GM23338 (cell line): Measurements from ENCODE around the gene TTC33. TPM values are rescaled to one million over a fixed set of nuclear protein-coding genes. Genes with fewer than 3 reads are reported as not detected.

Experiments
- ATAC-seq: fragments of 200-7000 bp; cut with Tn5 transposase; 3 replicates; pipeline ENCODE4 v1.9.1; 2020
- DNase-seq: peaks from one replicate; pipeline ENCODE4 v3.0.0-alpha.2; 2015; ENCODE audit warnings: low spot score
- H2AFZ ChIP-seq: fragments of 200-600 bp; sonication (generic); 2 replicates; pipeline ENCODE4 v1.8.0; 2016; ENCODE audit warnings: antibody characterized with exemption, mild to moderate bottlenecking, moderate library complexity
- H3F3A ChIP-seq: fragments of 200-600 bp; sonication (generic); replicated peaks from 2 replicates; pipeline ENCODE4 v1.8.0; 2017; ENCODE audit warnings: antibody characterized with exemption, mixed run types, low read depth
- H3K27ac ChIP-seq: fragments of 200-600 bp; sonication (generic); 2 replicates; pipeline ENCODE4 v1.6.1; 2016; ENCODE audit warnings: low read depth
- H3K27me3 ChIP-seq: fragments of 200-600 bp; sonication (generic); 2 replicates; pipeline ENCODE4 v1.8.0; 2016; ENCODE audit warnings: mild to moderate bottlenecking, mixed run types, moderate library complexity; ENCODE audit not compliant: insufficient read depth
- H3K36me3 ChIP-seq: fragments of 200-600 bp; sonication (generic); 2 replicates; pipeline ENCODE4 v1.8.0; 2016; ENCODE audit warnings: mild to moderate bottlenecking; ENCODE audit not compliant: insufficient read depth
- H3K4me1 ChIP-seq: fragments of 200-600 bp; sonication (generic); 2 replicates; pipeline ENCODE4 v1.8.0; 2016; ENCODE audit warnings: mild to moderate bottlenecking, moderate library complexity; ENCODE audit not compliant: insufficient read depth
- H3K4me2 ChIP-seq: fragments of 200-600 bp; sonication (generic); 2 replicates; pipeline ENCODE4 v1.7.1; 2017; ENCODE audit warnings: mixed run types
- H3K4me3 ChIP-seq: fragments of 200-600 bp; sonication (generic); 2 replicates; pipeline ENCODE4 v1.6.1; 2016; ENCODE audit warnings: mixed run types
- H3K79me2 ChIP-seq: fragments of 200-600 bp; sonication (generic); replicated peaks from 2 replicates; pipeline ENCODE4 v1.8.0; 2017; ENCODE audit warnings: mild to moderate bottlenecking; ENCODE audit not compliant: insufficient read depth
- H3K9me2 ChIP-seq: fragments of 200-600 bp; sonication (generic); 2 replicates; pipeline ENCODE4 v1.8.0; 2017; ENCODE audit not compliant: insufficient read depth
- H4K20me1 ChIP-seq: fragments of 200-600 bp; sonication (generic); replicated peaks from 2 replicates; pipeline ENCODE4 v1.8.0; 2017; ENCODE audit warnings: mild to moderate bottlenecking; ENCODE audit not compliant: insufficient read depth
- H3K27ac Mint-ChIP-seq: 2 replicates; pipeline ENCODE4 v1.8.0; 2020; ENCODE audit warnings: inconsistent platforms, mild to moderate bottlenecking, moderate library complexity, mixed read lengths
- H3K27me3 Mint-ChIP-seq: 3 replicates; pipeline ENCODE4 v1.8.0; 2022; ENCODE audit warnings: low read depth, mild to moderate bottlenecking, moderate library complexity, mixed read lengths, inconsistent platforms; ENCODE audit not compliant: insufficient read depth, poor library complexity
- H3K36me3 Mint-ChIP-seq: 3 replicates; pipeline ENCODE4 v1.8.0; 2021; ENCODE audit warnings: low read depth, mild to moderate bottlenecking, inconsistent platforms, moderate library complexity, mixed read lengths
- H3K4me1 Mint-ChIP-seq: 3 replicates; pipeline ENCODE4 v1.8.0; 2020; ENCODE audit warnings: mild to moderate bottlenecking, inconsistent platforms, mixed read lengths
- H3K4me3 Mint-ChIP-seq: 3 replicates; pipeline ENCODE4 v1.8.0; 2021; ENCODE audit warnings: moderate library complexity, mild to moderate bottlenecking, inconsistent platforms, mixed read lengths
- H3K9me3 Mint-ChIP-seq: 3 replicates; pipeline ENCODE4 v1.8.0; 2020; ENCODE audit warnings: moderate library complexity, mild to moderate bottlenecking, inconsistent platforms, mixed read lengths
- CREB1 ChIP-seq: fragments of 250-450 bp; sonication (Bioruptor Pico); IDR thresholded peaks from 2 replicates; pipeline ENCODE4 v1.5.0; 2020; ENCODE audit warnings: low read depth, mild to moderate bottlenecking, moderate library complexity
- ETS1 ChIP-seq: IDR thresholded peaks from 2 replicates; pipeline ENCODE4 v1.6.1; 2016; ENCODE audit warnings: antibody characterized with exemption
- EZH2 ChIP-seq: fragments of 200-600 bp; sonication (generic); IDR thresholded peaks from one replicate; pipeline ENCODE4 v1.8.0; 2017; ENCODE audit warnings: antibody characterized with exemption, mild to moderate bottlenecking, low read depth; ENCODE audit not compliant: unreplicated experiment
- EZH2phosphoT487 ChIP-seq: fragments of 200-600 bp; sonication (generic); IDR thresholded peaks from one replicate; pipeline ENCODE4 v1.8.1; 2018; ENCODE audit warnings: antibody characterized with exemption; ENCODE audit not compliant: unreplicated experiment
- JUNB ChIP-seq: IDR thresholded peaks from one replicate; pipeline ENCODE4 v1.6.1; 2016; ENCODE audit warnings: antibody characterized with exemption; ENCODE audit not compliant: unreplicated experiment
- NANOG ChIP-seq: IDR thresholded peaks from 2 replicates; pipeline ENCODE4 v1.6.1; 2016; ENCODE audit warnings: antibody characterized with exemption, borderline replicate concordance
- POLR2AphosphoS5 ChIP-seq: IDR thresholded peaks from 2 replicates; pipeline ENCODE4 v1.6.1; 2016; ENCODE audit warnings: antibody characterized with exemption, low read depth
- REST ChIP-seq: IDR thresholded peaks from one replicate; pipeline ENCODE4 v1.6.1; 2018; ENCODE audit warnings: antibody characterized with exemption; ENCODE audit not compliant: unreplicated experiment
- STAT1 ChIP-seq: IDR thresholded peaks from one replicate; pipeline ENCODE4 v1.6.1; 2016; ENCODE audit warnings: antibody characterized with exemption; ENCODE audit not compliant: unreplicated experiment
- ZNF114 ChIP-seq: fragments of 250-450 bp; sonication (Bioruptor Pico); IDR thresholded peaks from 2 replicates; pipeline ENCODE4 v1.5.0; 2020; ENCODE audit warnings: mild to moderate bottlenecking, moderate library complexity
- ZNF331 ChIP-seq: fragments of 250-450 bp; sonication (Bioruptor Pico); IDR thresholded peaks from 2 replicates; pipeline ENCODE4 v1.5.0; 2020; ENCODE audit warnings: low read depth, mild to moderate bottlenecking, moderate library complexity
- polyA plus RNA-seq: library from polyadenylated mRNA; unstranded; fragments of >200 nt; fragmentation: Nextera tagmentation; extraction: Ambion mirVana; gene quantifications from 2 replicates; pipeline ENCODE4 v1.2.1, GENCODE V29; 2016
- total RNA-seq: library from RNA; depleted of rRNA; stranded (reverse); fragments of >200 nt; shearing (Covaris generic); gene quantifications from 2 replicates; pipeline ENCODE4 v1.2.3, GENCODE V29; 2014
- TF ChIP-seq, protein P1 (sequence below): fragments of 250-450 bp; sonication (Bioruptor Pico); IDR thresholded peaks from 2 replicates; pipeline ENCODE4 v1.5.0; 2020; ENCODE audit warnings: mild to moderate bottlenecking, moderate library complexity
- TF ChIP-seq, protein P2 (sequence below), 2 experiments: fragments of 200-600 bp in 1 of 2; sonication (generic) in 1 of 2; conservative IDR thresholded peaks; 2 replicates each; pipeline versions ENCODE4 v1.5.1 to v1.6.1; 2016 to 2017; ENCODE audit warnings: antibody characterized with exemption in 2 of 2, low read depth in 2 of 2, mild to moderate bottlenecking in 2 of 2, moderate library complexity in 1 of 2

The TTC33 gene
- total and polyA plus RNA-seq, 2 experiments from 2014 or later: 4.1 to 11.5 TPM

DNA sequence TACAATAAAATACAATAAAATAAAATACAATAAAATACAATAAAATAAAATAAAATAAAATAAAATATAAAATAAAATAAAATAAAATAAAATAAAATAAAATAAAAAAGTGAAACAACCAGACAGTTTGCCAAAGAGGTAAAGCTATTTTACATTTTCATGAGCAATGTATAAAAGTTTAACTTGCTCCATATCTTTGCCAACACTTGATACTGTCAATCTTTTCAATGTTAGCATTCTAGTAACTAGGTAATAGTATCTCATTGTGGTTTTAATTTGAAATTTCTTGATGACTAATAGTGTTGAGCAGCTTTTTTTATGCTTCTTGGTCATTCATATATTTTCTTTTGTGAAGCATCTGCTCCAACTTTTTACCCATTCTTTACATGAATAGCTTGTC, 17.3 kb downstream of the TTC33 start:
- no peak overlapping the region for H3K4me2 ChIP-seq
- no peaks in the 10 kb centered on the region for H3K79me2 ChIP-seq
- no peaks in the 10 kb centered on the region for H3K27me3 ChIP-seq
- H3K27ac Mint-ChIP-seq: no peak overlapping the region
- H3K36me3 ChIP-seq: no peaks in the 10 kb centered on the region
- no peaks in the 10 kb centered on the region for H3F3A ChIP-seq
- H3K9me3 Mint-ChIP-seq: peaks cover 4% of the 10 kb centered on the region; the same call in 1 of the 3 replicates
- no peaks in the 10 kb centered on the region for H3K4me1 ChIP-seq
- H3K27ac ChIP-seq: no peak overlapping the region
- peaks cover 12% of the 10 kb centered on the region; the same call in 2 of the 3 replicates for H3K36me3 Mint-ChIP-seq
- no peak overlapping the region for H3K4me3 Mint-ChIP-seq
- H4K20me1 ChIP-seq: no peaks in the 10 kb centered on the region; the same call in 1 of the 2 replicates
- H3K4me3 ChIP-seq: no peak overlapping the region
- H3K4me1 Mint-ChIP-seq: no peaks in the 10 kb centered on the region; the same call in 2 of the 3 replicates
- TF ChIP-seq ZNF331 (CRISPR knock-in tag) (no peak), JUNB (no peak), NANOG (no peak), ETS1 (no peak), REST (no peak), CREB1 (CRISPR knock-in tag) (no peak), STAT1 (no peak), POLR2AphosphoS5 (no peak), EZH2 (no peak), EZH2phosphoT487 (no peak), ZNF114 (CRISPR knock-in tag) (no peak)
- TF ChIP-seq, protein P1, sequence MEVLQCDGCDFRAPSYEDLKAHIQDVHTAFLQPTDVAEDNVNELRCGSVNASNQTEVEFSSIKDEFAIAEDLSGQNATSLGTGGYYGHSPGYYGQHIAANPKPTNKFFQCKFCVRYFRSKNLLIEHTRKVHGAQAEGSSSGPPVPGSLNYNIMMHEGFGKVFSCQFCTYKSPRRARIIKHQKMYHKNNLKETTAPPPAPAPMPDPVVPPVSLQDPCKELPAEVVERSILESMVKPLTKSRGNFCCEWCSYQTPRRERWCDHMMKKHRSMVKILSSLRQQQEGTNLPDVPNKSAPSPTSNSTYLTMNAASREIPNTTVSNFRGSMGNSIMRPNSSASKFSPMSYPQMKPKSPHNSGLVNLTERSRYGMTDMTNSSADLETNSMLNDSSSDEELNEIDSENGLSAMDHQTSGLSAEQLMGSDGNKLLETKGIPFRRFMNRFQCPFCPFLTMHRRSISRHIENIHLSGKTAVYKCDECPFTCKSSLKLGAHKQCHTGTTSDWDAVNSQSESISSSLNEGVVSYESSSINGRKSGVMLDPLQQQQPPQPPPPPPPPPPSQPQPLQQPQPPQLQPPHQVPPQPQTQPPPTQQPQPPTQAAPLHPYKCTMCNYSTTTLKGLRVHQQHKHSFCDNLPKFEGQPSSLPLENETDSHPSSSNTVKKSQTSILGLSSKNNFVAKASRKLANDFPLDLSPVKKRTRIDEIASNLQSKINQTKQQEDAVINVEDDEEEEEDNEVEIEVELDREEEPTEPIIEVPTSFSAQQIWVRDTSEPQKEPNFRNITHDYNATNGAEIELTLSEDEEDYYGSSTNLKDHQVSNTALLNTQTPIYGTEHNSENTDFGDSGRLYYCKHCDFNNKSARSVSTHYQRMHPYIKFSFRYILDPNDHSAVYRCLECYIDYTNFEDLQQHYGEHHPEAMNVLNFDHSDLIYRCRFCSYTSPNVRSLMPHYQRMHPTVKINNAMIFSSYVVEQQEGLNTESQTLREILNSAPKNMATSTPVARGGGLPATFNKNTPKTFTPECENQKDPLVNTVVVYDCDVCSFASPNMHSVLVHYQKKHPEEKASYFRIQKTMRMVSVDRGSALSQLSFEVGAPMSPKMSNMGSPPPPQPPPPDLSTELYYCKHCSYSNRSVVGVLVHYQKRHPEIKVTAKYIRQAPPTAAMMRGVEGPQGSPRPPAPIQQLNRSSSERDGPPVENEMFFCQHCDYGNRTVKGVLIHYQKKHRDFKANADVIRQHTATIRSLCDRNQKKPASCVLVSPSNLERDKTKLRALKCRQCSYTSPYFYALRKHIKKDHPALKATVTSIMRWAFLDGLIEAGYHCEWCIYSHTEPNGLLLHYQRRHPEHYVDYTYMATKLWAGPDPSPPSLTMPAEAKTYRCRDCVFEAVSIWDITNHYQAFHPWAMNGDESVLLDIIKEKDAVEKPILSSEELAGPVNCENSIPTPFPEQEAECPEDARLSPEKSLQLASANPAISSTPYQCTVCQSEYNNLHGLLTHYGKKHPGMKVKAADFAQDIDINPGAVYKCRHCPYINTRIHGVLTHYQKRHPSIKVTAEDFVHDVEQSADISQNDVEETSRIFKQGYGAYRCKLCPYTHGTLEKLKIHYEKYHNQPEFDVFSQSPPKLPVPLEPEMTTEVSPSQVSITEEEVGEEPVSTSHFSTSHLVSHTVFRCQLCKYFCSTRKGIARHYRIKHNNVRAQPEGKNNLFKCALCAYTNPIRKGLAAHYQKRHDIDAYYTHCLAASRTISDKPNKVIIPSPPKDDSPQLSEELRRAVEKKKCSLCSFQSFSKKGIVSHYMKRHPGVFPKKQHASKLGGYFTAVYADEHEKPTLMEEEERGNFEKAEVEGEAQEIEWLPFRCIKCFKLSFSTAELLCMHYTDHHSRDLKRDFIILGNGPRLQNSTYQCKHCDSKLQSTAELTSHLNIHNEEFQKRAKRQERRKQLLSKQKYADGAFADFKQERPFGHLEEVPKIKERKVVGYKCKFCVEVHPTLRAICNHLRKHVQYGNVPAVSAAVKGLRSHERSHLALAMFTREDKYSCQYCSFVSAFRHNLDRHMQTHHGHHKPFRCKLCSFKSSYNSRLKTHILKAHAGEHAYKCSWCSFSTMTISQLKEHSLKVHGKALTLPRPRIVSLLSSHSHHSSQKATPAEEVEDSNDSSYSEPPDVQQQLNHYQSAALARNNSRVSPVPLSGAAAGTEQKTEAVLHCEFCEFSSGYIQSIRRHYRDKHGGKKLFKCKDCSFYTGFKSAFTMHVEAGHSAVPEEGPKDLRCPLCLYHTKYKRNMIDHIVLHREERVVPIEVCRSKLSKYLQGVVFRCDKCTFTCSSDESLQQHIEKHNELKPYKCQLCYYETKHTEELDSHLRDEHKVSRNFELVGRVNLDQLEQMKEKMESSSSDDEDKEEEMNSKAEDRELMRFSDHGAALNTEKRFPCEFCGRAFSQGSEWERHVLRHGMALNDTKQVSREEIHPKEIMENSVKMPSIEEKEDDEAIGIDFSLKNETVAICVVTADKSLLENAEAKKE (CRISPR knock-in tag): no peak
- TF ChIP-seq, protein P2, sequence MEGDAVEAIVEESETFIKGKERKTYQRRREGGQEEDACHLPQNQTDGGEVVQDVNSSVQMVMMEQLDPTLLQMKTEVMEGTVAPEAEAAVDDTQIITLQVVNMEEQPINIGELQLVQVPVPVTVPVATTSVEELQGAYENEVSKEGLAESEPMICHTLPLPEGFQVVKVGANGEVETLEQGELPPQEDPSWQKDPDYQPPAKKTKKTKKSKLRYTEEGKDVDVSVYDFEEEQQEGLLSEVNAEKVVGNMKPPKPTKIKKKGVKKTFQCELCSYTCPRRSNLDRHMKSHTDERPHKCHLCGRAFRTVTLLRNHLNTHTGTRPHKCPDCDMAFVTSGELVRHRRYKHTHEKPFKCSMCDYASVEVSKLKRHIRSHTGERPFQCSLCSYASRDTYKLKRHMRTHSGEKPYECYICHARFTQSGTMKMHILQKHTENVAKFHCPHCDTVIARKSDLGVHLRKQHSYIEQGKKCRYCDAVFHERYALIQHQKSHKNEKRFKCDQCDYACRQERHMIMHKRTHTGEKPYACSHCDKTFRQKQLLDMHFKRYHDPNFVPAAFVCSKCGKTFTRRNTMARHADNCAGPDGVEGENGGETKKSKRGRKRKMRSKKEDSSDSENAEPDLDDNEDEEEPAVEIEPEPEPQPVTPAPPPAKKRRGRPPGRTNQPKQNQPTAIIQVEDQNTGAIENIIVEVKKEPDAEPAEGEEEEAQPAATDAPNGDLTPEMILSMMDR (conservative IDR thresholded peaks at IDR 0.05; ENCODE audit: low read depth in 2 of 2): no peak
- no peak for DNase-seq
- no peak for ATAC-seq
- H3K9me2 ChIP-seq: no peaks in the 10 kb centered on the region
- H2AFZ ChIP-seq: no peak overlapping the region
- peaks cover 2% of the 10 kb centered on the region for H3K27me3 Mint-ChIP-seq
